ENCODE results near the gene USP10. TPM values are rescaled to one million over a fixed set of nuclear protein-coding genes. Genes with fewer than 3 reads are reported as not detected.

Gene USP10
- total RNA-seq, 2 experiments from 2014 or later = 105 to 108 TPM

DNA sequence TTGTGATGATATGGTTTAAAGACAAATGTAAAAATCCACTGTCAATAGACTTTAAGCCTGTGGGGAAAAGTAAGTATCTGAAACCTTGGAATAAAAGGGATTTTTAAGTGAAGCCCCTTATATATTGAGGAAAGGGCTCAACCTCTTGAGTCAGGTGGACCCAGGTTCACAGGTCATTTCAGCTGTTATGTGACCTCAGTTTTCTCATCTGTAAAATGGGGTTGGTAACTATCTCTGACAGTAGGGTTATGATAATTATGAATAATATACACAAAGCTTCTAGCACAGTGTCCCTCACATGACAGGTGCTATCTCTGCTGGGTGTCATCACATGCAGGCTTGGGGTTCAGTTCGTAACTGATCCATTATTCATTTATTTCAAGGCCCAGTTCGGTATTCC is 57.0 kb downstream of the USP10 start:
- Mint-ChIP-seq H3K4me3 (no peak overlapping the region), H3K27me3 (no peaks in the 10 kb centered on the region), H3K4me1 (ENCODE audit: low read depth) (peaks cover 76% of the 10 kb centered on the region), H3K27ac (no peak overlapping the region), H3K36me3 (peaks cover 17% of the 10 kb centered on the region), H3K9me3 (no peaks in the 10 kb centered on the region)
- intact Hi-C loops (cut with micrococcal nuclease) = no loop called here
- ChIA-PET CTCF (interaction anchor here (0.8 to 8.7 kb wide), 7 partner anchors 10 to 210 kb away, joined by 3 to 141 read pairs (median 4); partner anchors contain the start of gene CRISPLD2), POLR2A (no interaction called here)
- DNase-seq = no peak

DNA sequence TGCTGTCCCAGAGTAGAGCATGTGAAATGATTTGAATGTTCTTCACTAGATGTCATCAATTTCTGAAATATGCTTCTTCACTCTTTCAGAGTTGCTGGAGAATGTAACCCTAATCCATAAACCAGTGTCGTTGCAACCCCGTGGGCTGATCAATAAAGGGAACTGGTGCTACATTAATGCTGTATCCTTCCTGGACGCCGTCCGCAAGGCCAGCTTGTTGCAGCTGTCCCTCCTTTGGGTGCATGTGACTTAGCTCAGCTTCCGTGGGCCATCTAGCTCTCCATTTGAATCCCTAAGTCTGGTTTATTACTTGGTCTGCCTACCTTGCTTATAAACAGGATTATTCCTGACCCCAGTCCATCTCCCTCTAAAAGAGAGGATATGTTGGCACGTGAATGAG is 58.8 kb downstream of the USP10 start:
- intact Hi-C loops (cut with micrococcal nuclease) = no loop called here
- Mint-ChIP-seq H3K36me3 (peaks cover 24% of the 10 kb centered on the region), H3K4me3 (no peak overlapping the region), H3K27ac (peak overlapping the region; percentile 4), H3K9me3 (no peaks in the 10 kb centered on the region), H3K27me3 (no peaks in the 10 kb centered on the region), H3K4me1 (ENCODE audit: low read depth) (peaks cover 63% of the 10 kb centered on the region)
- CTCF ChIA-PET = interaction anchor here (1.1 to 3.1 kb wide), 9 partner anchors 10 to 356 kb away, joined by 3 to 14 read pairs (median 4); no protein-coding TSS in a partner anchor
- DNase-seq = no peak
- POLR2A ChIA-PET = no interaction called here

DNA sequence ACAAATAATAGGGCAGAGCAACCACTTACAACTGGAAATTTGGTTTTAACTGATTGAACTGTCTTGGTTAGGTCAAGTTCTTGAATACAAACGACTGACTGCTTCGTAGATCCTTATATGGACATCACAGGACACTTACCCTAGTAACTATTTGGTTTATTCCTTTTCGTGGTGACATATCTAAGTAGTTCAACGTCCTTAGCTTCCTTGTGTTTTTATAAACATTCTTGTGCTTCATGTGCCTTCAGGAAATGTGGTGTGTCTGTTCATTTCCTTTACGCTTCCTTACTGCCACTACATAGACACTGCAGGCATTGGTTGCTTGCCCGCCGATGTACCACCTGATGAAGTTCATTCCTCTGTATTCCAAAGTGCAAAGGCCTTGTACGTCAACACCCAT is 59.3 kb downstream of the USP10 start:
- Mint-ChIP-seq H3K27me3 (no peaks in the 10 kb centered on the region), H3K36me3 (peaks cover 28% of the 10 kb centered on the region), H3K27ac (peak overlapping the region; percentile 4), H3K4me1 (ENCODE audit: low read depth) (peaks cover 63% of the 10 kb centered on the region), H3K9me3 (no peaks in the 10 kb centered on the region), H3K4me3 (no peak overlapping the region)
- POLR2A ChIA-PET = no interaction called here
- intact Hi-C loops (cut with micrococcal nuclease) = no loop called here
- CTCF ChIA-PET = interaction anchor here (0.8 to 3.1 kb wide), 10 partner anchors 10 to 356 kb away, joined by 3 to 14 read pairs (median 4); no protein-coding TSS in a partner anchor
- DNase-seq = no peak

DNA sequence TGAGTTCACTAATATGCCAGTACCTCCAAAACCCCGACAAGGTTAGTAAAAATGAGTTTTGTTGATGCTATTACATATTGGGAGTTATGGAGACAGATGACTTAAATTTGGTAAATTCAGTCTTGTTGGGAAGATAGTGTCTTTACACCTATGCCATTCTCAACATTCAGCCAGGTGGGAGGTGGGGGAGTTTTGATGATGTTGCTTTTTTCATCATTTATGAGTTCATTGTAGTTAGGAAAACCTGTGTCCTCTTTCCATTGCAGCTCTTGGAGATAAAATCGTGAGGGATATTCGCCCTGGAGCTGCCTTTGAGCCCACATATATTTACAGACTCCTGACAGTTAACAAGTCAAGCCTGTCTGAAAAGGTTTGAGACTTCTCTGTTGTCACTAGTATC is 60.1 kb downstream of the USP10 start:
- intact Hi-C loops (cut with micrococcal nuclease) = no loop called here
- no peak overlapping the region for H3K27ac Mint-ChIP-seq
- peaks cover 61% of the 10 kb centered on the region for H3K4me1 Mint-ChIP-seq (ENCODE audit: low read depth)
- no peaks in the 10 kb centered on the region for H3K27me3 Mint-ChIP-seq
- CTCF ChIA-PET = interaction anchor here (0.8 to 3.1 kb wide), 7 partner anchors 9 to 211 kb away, joined by 3 to 14 read pairs (median 8); no protein-coding TSS in a partner anchor
- H3K4me3 Mint-ChIP-seq = no peak overlapping the region
- no peak for DNase-seq
- H3K36me3 Mint-ChIP-seq = peaks cover 35% of the 10 kb centered on the region
- POLR2A ChIA-PET = no interaction called here
- no peaks in the 10 kb centered on the region for H3K9me3 Mint-ChIP-seq

DNA sequence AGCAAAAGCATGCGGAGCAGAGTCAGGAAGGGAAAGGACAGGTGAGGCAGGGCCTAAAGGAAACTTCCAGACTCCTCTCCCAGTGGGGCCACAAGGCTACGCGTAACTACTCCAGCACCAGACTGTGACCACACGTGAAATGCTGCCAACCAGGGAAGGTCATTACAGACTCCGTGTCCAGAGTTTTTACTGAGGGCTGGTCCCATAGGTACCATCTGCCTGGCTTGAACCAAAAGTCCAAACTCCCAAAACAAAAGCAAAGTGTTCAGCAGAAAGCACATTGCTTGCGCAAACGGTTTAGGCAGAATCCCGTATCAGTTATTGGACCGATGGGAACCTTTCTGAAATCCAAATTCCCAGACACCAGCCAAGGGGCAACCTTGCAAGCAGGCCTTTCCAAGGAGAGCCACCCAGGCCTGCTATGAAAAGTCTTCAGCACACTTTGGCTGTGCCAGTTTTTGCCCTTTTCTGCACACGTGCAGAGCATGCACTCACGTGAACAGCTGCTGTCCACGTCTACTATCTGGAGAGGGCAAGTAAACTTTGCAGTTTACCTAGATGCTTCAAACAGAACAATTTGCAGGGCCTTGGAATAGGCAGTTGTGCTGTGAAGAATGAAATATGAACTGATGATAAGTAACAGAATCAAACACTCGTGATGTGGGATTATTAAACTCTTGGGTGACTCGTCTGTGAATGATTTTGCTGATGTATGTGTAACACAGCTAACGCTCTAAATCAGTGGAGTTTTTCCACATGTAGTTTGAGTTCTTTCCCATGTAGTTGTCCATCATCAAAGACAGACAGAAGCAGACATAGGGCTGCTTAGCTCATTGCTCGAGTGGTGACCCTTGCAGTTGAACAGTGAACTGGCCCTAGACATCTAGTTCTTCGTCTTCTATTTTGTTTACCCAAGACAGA is 61.9 kb downstream of the USP10 start:
- Mint-ChIP-seq H3K36me3 (peaks cover 45% of the 10 kb centered on the region), H3K4me3 (no peak overlapping the region), H3K27ac (no peak overlapping the region), H3K9me3 (no peaks in the 10 kb centered on the region), H3K27me3 (no peaks in the 10 kb centered on the region), H3K4me1 (ENCODE audit: low read depth) (peaks cover 64% of the 10 kb centered on the region)
- DNase-seq = no peak
- CTCF ChIA-PET = interaction anchor here (1.3 to 3.1 kb wide), 3 partner anchors 23 to 191 kb away, joined by 4 to 14 read pairs (median 5); no protein-coding TSS in a partner anchor
- POLR2A ChIA-PET = no interaction called here
- intact Hi-C loops (cut with micrococcal nuclease) = no loop called here

DNA sequence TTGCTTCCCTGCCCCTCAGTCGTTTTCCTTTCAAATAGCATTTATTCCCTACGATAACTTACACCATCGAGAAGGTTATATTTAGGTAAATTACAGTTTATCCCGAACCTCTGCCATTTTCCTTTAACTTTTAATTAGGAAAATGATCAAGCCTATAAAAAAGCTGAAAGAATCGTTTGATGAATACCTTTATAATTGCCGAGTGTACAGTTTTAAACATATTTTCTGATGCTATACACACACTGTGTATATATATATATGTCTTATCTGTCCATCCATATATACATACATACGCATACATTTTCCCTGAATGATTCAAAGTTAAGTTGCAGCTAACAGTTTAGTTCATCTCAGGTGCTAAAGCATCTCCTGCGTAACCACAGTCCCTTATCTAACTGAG is 63.4 kb downstream of the USP10 start:
- Mint-ChIP-seq H3K27ac (no peak overlapping the region), H3K9me3 (no peaks in the 10 kb centered on the region), H3K36me3 (peaks cover 56% of the 10 kb centered on the region), H3K4me3 (no peak overlapping the region), H3K4me1 (ENCODE audit: low read depth) (peaks cover 64% of the 10 kb centered on the region), H3K27me3 (no peaks in the 10 kb centered on the region)
- ChIA-PET POLR2A (no interaction called here), CTCF (interaction anchor here (1.1 to 1.4 kb wide), 2 partner anchors 24 to 37 kb away, joined by 4 to 5 read pairs; no protein-coding TSS in a partner anchor)
- intact Hi-C loops (cut with micrococcal nuclease) = no loop called here
- no peak for DNase-seq

DNA sequence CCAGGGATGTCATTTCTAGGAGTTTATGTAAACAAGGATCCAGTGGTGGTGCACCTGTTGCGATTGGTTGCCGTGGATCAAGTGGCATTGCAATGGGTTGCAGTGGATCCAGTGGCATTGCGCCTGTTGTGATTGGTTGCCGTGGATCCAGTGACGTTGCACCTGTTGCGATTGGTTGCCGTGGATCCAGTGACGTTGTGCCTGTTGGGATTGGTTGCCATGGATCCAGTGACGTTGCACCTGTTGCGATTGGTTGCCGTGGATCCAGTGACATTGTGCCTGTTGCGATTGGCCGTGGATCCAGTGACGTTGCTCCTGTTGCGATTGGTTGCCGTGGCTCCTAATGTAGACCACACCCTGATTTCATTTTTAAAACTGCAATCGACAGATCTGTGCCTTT is 63.8 kb downstream of the USP10 start:
- Mint-ChIP-seq H3K27ac (no peak overlapping the region), H3K4me1 (ENCODE audit: low read depth) (peaks cover 64% of the 10 kb centered on the region), H3K36me3 (peaks cover 60% of the 10 kb centered on the region), H3K9me3 (no peaks in the 10 kb centered on the region), H3K27me3 (no peaks in the 10 kb centered on the region), H3K4me3 (no peak overlapping the region)
- no peak for DNase-seq
- POLR2A ChIA-PET = no interaction called here
- intact Hi-C loops (cut with micrococcal nuclease) = loop anchor here (2.0 kb wide), 1 partner anchor 43 kb away; no protein-coding TSS in a partner anchor
- CTCF ChIA-PET = interaction anchor here (1.1 to 3.7 kb wide), 2 partner anchors 9 to 25 kb away, joined by 4 to 40 read pairs; no protein-coding TSS in a partner anchor

DNA sequence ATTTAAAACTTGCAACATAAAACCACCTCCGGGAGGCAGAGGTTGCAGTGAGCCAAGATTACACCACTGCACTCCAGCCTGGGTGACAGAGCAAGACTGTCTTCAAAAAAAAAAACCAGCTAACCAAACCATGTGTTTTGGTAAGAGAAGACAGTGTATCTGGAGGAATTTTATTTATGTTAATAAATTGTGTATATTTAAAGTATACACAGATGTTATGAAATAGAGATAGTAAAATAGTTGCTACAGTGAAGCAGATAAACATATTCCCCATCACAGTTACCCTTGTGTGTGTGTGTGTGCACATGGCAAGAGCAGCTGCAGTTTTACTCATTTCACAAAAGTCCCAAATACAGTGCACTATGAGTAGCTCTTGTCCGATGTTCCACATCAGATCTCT is 65.2 kb downstream of the USP10 start:
- Mint-ChIP-seq H3K27me3 (no peaks in the 10 kb centered on the region), H3K36me3 (peaks cover 73% of the 10 kb centered on the region), H3K9me3 (no peaks in the 10 kb centered on the region), H3K4me3 (no peak overlapping the region), H3K27ac (peak overlapping the region; percentile 65), H3K4me1 (ENCODE audit: low read depth) (peaks cover 61% of the 10 kb centered on the region)
- intact Hi-C loops (cut with micrococcal nuclease) = loop anchor here (2.0 kb wide), 1 partner anchor 42 kb away; no protein-coding TSS in a partner anchor
- ChIA-PET CTCF (interaction anchor here (1.7 to 3.7 kb wide), 3 partner anchors 11 to 206 kb away, joined by 5 to 40 read pairs (median 13); no protein-coding TSS in a partner anchor), POLR2A (interaction anchor here (1.3 kb wide), 1 partner anchor 10 kb away, joined by 3 read pairs; no protein-coding TSS in a partner anchor)
- no peak for DNase-seq

DNA sequence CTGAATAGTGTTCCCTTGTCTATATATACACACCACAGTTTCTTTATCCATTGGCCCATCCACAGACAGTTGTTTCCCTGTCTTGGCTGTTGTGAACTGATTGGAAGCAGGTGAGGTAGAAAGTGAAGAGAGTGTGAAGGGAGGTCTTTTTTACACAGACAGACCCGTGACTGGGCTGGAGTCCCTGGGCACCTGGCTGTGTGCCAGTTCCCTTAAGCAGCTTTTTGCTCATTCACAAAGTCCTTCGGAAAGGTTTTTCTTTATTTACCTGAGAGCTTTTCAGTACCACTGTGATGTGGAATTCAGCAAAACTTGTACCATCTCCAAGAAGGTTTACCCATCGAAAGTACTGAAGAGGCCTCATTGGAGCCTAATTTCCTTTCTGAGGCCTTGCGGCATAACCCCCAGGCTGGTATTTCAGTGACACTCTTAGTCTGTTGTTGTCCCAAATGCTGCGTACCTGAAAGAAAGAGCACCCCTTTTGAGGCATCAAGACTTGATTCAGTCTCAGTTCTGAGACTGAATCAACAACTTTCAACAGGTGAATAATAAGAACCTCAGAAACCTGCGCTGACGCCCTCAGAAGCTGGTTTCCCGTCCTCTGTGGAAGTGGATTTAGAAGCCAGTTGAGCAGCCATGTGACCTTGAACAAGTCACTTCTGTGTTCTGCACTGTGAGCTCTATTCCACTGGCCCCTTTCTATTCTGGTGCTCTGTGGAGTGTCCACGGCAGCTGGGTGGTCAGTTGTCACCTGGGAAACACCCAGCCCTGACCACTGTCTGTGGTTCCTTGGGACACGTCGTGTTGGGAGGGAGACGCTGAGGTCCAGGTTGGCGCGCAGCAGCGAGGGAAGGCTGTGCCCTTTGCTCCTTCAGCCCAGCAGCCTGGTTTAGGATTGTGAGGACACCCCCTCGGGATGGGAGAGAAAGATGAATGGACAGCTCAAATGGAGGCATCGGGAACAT is 66.1 kb downstream of the USP10 start:
- ChIA-PET CTCF (interaction anchor here (1.0 to 3.7 kb wide), 5 partner anchors 9 to 205 kb away, joined by 3 to 40 read pairs (median 5); no protein-coding TSS in a partner anchor), POLR2A (interaction anchor here (1.0 to 1.3 kb wide), 2 partner anchors 11 to 12 kb away, joined by 3 to 4 read pairs; no protein-coding TSS in a partner anchor)
- Mint-ChIP-seq H3K36me3 (peaks cover 71% of the 10 kb centered on the region), H3K27ac (peak overlapping the region; percentile 65), H3K4me3 (no peak overlapping the region), H3K27me3 (no peaks in the 10 kb centered on the region), H3K4me1 (ENCODE audit: low read depth) (peaks cover 58% of the 10 kb centered on the region), H3K9me3 (no peaks in the 10 kb centered on the region)
- intact Hi-C loops (cut with micrococcal nuclease) = loop anchor here (2.0 kb wide), 2 partner anchors 13 to 41 kb away; no protein-coding TSS in a partner anchor
- DNase-seq = peak; percentile 65

DNA sequence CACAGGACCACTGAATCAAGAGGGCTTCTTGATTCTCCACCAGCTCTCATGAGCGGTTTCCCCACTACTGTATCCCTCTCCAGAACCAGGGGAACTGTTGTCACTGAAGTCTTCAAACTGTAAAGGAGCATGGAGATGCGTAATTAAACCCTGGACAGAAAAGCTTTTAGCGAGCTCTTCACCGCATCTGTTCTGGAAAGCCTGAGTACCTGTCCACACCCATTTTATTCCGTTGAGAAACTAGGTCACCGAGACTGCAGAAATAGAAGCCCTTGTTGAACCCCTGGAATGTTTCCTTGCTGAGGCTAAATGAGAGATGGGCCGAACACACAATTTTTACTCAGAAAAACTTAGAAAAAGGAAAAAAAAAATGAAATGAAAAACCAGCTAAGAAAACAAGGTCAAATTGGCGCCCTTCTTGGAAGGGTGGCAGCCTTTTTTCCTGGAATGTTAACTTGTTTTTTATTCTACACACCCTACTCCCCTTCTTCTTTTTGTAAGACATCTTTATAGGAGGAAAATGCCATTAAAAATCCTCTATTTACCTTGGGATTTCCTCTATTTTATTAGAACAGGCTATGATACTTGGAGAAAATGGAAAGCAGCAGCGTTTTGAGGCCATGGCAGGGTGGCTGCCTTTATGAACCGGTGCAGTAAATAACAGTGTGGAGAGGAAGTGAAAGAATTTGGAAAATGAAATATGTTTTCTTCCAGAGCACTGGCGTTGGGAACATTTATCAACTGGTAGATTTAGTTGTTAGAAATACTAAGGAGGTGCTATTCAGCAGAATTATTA is 67.4 kb downstream of the USP10 start:
- Mint-ChIP-seq H3K36me3 (peaks cover 66% of the 10 kb centered on the region), H3K27ac (peak overlapping the region; percentile 55), H3K9me3 (no peaks in the 10 kb centered on the region), H3K4me1 (ENCODE audit: low read depth) (peaks cover 56% of the 10 kb centered on the region), H3K4me3 (no peak overlapping the region), H3K27me3 (no peaks in the 10 kb centered on the region)
- intact Hi-C loops (cut with micrococcal nuclease) = loop anchor here (2.0 kb wide), 1 partner anchor 14 kb away; no protein-coding TSS in a partner anchor
- ChIA-PET CTCF (interaction anchor here (1.0 to 3.7 kb wide), 4 partner anchors 10 to 41 kb away, joined by 3 to 40 read pairs (median 9); no protein-coding TSS in a partner anchor), POLR2A (interaction anchor here (1.0 kb wide), 1 partner anchor 14 kb away, joined by 4 read pairs; no protein-coding TSS in a partner anchor)
- DNase-seq = no peak
